Neuronal stem cell (in vitro differentiated cells): ENCODE measurements around the gene ERMN.
"Not testable (repeated sequence)": the region's sequence is repeated elsewhere in the genome, so short reads cannot be mapped to it uniquely, and the experiment has no call there.

ENCODE experiments used
- DNase-seq: peaks from one replicate; pipeline ENCODE4 v3.0.0-alpha.2; 2013; ENCODE audit warnings: low spot score
- H2AFZ ChIP-seq: one replicate; pipeline ENCODE4 v1.6.1; 2013; ENCODE audit warnings: mild to moderate bottlenecking, low read length, inconsistent platforms
- H2AK5ac ChIP-seq: 2 replicates; pipeline ENCODE4 v1.6.1; 2013; ENCODE audit warnings: low read depth, mild to moderate bottlenecking, inconsistent platforms, low read length, moderate library complexity, mixed read lengths
- H2BK120ac ChIP-seq: 2 replicates; pipeline ENCODE4 v1.6.1; 2013; ENCODE audit warnings: low read depth, mild to moderate bottlenecking, inconsistent platforms, low read length, moderate library complexity, mixed read lengths
- H2BK12ac ChIP-seq: one replicate; pipeline ENCODE4 v1.6.1; 2013; ENCODE audit warnings: low read length, inconsistent platforms
- H2BK15ac ChIP-seq: 2 replicates; pipeline ENCODE4 v1.6.1; 2013; ENCODE audit warnings: mild to moderate bottlenecking, low read length, inconsistent platforms, mixed read lengths
- H2BK5ac ChIP-seq: one replicate; pipeline ENCODE4 v1.6.1; 2013; ENCODE audit warnings: inconsistent platforms, mild to moderate bottlenecking, low read length, moderate library complexity
- H3K14ac ChIP-seq: one replicate; pipeline ENCODE4 v1.6.1; 2013; ENCODE audit warnings: low read length, inconsistent platforms
- H3K18ac ChIP-seq: 2 replicates; pipeline ENCODE4 v1.6.1; 2013; ENCODE audit warnings: low read length, inconsistent platforms
- H3K23ac ChIP-seq: 2 replicates; pipeline ENCODE4 v1.6.1; 2013; ENCODE audit warnings: low read depth, mild to moderate bottlenecking, mixed read lengths, low read length, inconsistent platforms; ENCODE audit not compliant: poor library complexity
- H3K27ac ChIP-seq: replicated peaks from 3 replicates; pipeline ENCODE4 v1.5.1; 2013; ENCODE audit warnings: low read length, inconsistent platforms
- H3K27me3 ChIP-seq, 3 experiments: 2 replicates each; pipeline ENCODE4 v1.6.1; 2013; ENCODE audit warnings: low read length in 3 of 3, mild to moderate bottlenecking in 2 of 3, inconsistent platforms in 1 of 3, low read depth in 1 of 3, mixed read lengths in 1 of 3, moderate library complexity in 1 of 3; ENCODE audit not compliant: control insufficient read depth in 3 of 3, insufficient read depth in 3 of 3
- H3K36me3 ChIP-seq, 2 donors: replicated peaks in 1 of 2; 2 replicates each; pipeline ENCODE4 v1.6.1; 2013; ENCODE audit warnings: low read length in 2 of 2; ENCODE audit not compliant: control insufficient read depth in 2 of 2, insufficient read depth in 2 of 2
- H3K4ac ChIP-seq: 2 replicates; pipeline ENCODE4 v1.6.1; 2013; ENCODE audit warnings: inconsistent platforms, mild to moderate bottlenecking, low read length, moderate library complexity
- H3K4me1 ChIP-seq, 2 donors: 1 replicate in 1 of 2; 2 replicates in 1 of 2; pipeline ENCODE4 v1.6.1; 2013; ENCODE audit warnings: low read length in 2 of 2, low read depth in 1 of 2; ENCODE audit not compliant: control insufficient read depth in 2 of 2, insufficient read depth in 1 of 2
- H3K4me2 ChIP-seq: one replicate; pipeline ENCODE4 v1.6.1; 2013; ENCODE audit warnings: mild to moderate bottlenecking, low read length, inconsistent platforms; ENCODE audit not compliant: insufficient read depth, poor library complexity, severe bottlenecking
- H3K4me3 ChIP-seq, 2 donors: 2 replicates each; pipeline ENCODE4 v1.5.1; 2013; ENCODE audit warnings: low read length in 2 of 2, mild to moderate bottlenecking in 2 of 2, inconsistent platforms in 1 of 2, moderate library complexity in 1 of 2
- H3K79me1 ChIP-seq: one replicate; pipeline ENCODE4 v1.6.1; 2013; ENCODE audit warnings: low read depth, mild to moderate bottlenecking, inconsistent platforms, low read length, moderate library complexity
- H3K9ac ChIP-seq: one replicate; pipeline ENCODE4 v1.6.1; 2013; ENCODE audit warnings: mild to moderate bottlenecking, low read depth, low read length, inconsistent platforms; ENCODE audit not compliant: poor library complexity
- H3K9me3 ChIP-seq, 2 donors: replicated peaks in 1 of 2; 2 replicates each; pipeline versions ENCODE3 to v1.6.1; 2013; ENCODE audit warnings: low read length in 2 of 2, mild to moderate bottlenecking in 2 of 2, inconsistent platforms in 1 of 2, low read depth in 1 of 2, mixed read lengths in 1 of 2, moderate library complexity in 1 of 2; ENCODE audit not compliant: control insufficient read depth in 2 of 2, insufficient read depth in 1 of 2
- H4K8ac ChIP-seq: one replicate; pipeline ENCODE4 v1.6.1; 2013; ENCODE audit warnings: low read depth, mild to moderate bottlenecking, inconsistent platforms, low read length, moderate library complexity
- H4K91ac ChIP-seq: one replicate; pipeline ENCODE4 v1.6.1; 2013; ENCODE audit warnings: low read length, low read depth, mild to moderate bottlenecking, inconsistent platforms; ENCODE audit not compliant: poor library complexity
- WGBS, 2 donors: extraction: QIAGEN DNeasy Blood & Tissue Kit; methylation state at CpG; one replicate each; pipeline ENCODE4 v1.1.7; 2013; ENCODE audit warnings: missing lambda C conversion rate in 2 of 2, mixed read lengths in 1 of 2; ENCODE audit not compliant: insufficient read length in 2 of 2, insufficient replicate concordance in 1 of 2; ENCODE audit errors: extremely low coverage in 2 of 2; 5-methylcytosine and 5-hydroxymethylcytosine counted together

Gene ERMN

DNA sequence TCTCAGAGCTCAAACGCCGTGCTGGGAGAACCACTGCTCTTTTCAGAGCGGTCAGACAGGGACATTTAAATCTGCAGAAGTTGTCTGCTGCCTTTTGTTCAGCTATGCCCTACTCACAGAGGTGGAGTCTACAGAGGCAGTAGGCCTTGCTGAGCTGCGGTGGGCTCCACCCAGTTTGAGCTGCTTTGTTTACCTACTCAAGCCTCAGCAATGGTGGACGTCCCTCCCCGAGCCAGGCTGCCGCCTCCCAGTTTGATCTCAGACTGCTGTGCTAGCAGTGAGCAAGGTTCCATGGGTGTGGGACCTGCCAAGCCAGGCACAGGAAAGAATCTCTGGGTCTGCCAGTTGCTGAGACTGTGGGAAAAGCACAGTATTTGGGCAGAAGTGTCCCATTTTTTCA, 46.3 kb downstream of the ERMN start:
- H3K9me3 ChIP-seq, H4K8ac ChIP-seq, DNase-seq, H3K27me3 ChIP-seq, H2BK15ac ChIP-seq, H3K18ac ChIP-seq, H3K4me1 ChIP-seq, H2BK120ac ChIP-seq, H2BK5ac ChIP-seq, H2AFZ ChIP-seq, H3K4me3 ChIP-seq, H3K4ac ChIP-seq, H3K27ac ChIP-seq, H2BK12ac ChIP-seq, H3K79me1 ChIP-seq, H3K14ac ChIP-seq, H4K91ac ChIP-seq, H2AK5ac ChIP-seq, H3K9ac ChIP-seq, H3K36me3 ChIP-seq, H3K4me2 ChIP-seq, H3K23ac ChIP-seq: not testable (repeated sequence)
- WGBS, 2 donors = no CpG with 5 or more reads among the region's 7 CpGs

DNA sequence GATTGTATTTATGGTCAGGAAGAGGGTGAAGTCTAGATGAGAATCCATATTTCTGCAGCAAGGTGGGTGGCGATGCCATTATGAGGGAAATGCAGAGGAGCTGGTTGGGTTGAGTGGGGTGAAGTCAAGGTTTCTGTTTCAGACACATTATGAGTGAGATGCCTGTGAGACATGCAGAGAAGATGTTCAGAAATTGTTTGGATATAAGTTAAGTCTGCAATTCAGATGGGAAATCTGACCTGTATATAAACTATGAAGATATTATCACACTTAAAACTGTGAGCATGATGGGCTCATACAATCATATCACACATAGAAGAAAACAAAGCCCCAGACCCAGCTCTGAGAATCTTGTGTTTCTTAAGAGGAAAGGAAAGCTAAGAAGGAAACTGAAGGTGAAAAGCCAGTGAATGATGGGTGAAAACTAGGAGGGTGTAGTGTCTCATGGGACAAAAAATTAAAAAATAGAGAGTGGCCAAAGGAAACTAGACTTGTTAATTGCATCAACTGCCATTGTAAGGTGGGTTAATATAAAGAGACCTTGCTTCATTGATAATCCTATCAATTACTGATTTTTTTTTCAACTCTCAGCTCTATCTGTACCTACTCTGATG, 53.9 kb downstream of the ERMN start:
- no peak overlapping the region for H2BK5ac ChIP-seq

DNA sequence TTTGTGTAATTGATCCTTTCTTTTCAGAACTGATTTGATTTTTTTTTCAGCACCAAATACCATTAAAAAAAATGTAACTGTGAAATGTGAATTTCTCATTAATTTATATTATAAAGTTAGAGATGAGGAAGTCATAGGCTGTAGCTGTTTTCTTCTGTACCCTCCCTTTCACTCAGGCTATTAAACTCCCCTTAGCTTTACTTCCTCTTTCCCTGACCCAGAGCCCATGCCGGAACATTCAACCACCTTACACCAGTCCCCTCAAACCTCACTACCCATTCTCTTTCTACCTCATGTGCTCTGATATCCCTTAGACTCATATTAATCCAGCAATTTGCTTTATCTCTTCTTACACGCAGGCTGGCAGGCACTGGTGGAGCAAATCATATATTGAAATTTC, 55.7 kb downstream of the ERMN start:
- Histone ChIP-seq H4K8ac (no peak overlapping the region), H3K27ac (no peak overlapping the region), H4K91ac (no peak overlapping the region), H3K23ac (no peak overlapping the region), H3K4me3 (no peak overlapping the region), H3K4ac (no peak overlapping the region), H3K9me3 (no peaks in the 10 kb centered on the region), H3K79me1 (no peaks in the 10 kb centered on the region), H3K4me2 (no peak overlapping the region), H2BK15ac (no peak overlapping the region), H3K18ac (no peak overlapping the region), H3K36me3 (no peaks in the 10 kb centered on the region), H2AFZ (no peak overlapping the region), H3K27me3 (no peaks in the 10 kb centered on the region), H2AK5ac (no peak overlapping the region), H3K4me1 (peaks cover under 1 to 1% of the 10 kb centered on the region in 2 donors), H2BK12ac (no peak overlapping the region), H2BK120ac (no peak overlapping the region), H2BK5ac (no peak overlapping the region), H3K14ac (no peak overlapping the region), H3K9ac (no peak overlapping the region)
- no peak for DNase-seq
- WGBS, 2 donors = no CpG with 5 or more reads among the region's 2 CpGs

More for the DNA sequence above, 53.9 kb downstream of the ERMN start:
- H3K4me1 ChIP-seq = no peaks in the 10 kb centered on the region
- H3K14ac ChIP-seq = no peak overlapping the region
- no peak overlapping the region for H3K18ac ChIP-seq
- no peaks in the 10 kb centered on the region for H3K9me3 ChIP-seq
- H2BK15ac ChIP-seq = no peak overlapping the region
- no peak overlapping the region for H3K4me3 ChIP-seq
- H3K4ac ChIP-seq = no peak overlapping the region
- no peak for DNase-seq
- no peak overlapping the region for H4K8ac ChIP-seq
- no peak overlapping the region for H2AK5ac ChIP-seq
- no peak overlapping the region for H4K91ac ChIP-seq
- no peaks in the 10 kb centered on the region for H3K36me3 ChIP-seq
- H3K9ac ChIP-seq = no peak overlapping the region
- H2BK12ac ChIP-seq = no peak overlapping the region
- H3K27me3 ChIP-seq = no peaks in the 10 kb centered on the region
- H2BK120ac ChIP-seq = no peak overlapping the region
- no peak overlapping the region for H3K27ac ChIP-seq
- WGBS, 2 donors = no CpG with 5 or more reads among the region's 1 CpG
- H3K23ac ChIP-seq = no peak overlapping the region
- no peak overlapping the region for H3K4me2 ChIP-seq
- H2AFZ ChIP-seq = no peak overlapping the region
- H3K79me1 ChIP-seq = no peaks in the 10 kb centered on the region

DNA sequence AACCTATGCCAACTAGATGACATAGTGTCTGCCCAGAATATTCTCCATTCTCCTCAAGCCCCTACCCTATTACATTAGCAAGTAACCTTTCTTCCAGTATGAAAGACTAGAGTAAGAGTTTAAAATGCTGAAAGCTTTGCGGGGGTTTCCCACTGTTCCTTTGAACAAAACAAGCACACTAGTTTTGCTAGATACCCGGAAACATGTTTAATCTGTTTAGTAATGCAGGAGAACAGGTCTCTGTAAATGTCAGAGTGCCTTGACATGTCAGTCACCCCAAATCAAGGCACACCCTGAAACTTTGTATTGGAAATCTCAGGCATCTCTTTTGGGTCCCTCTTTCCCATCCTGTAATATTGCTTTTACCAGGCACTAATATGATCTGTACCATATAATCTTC, 56.6 kb downstream of the ERMN start:
- no peak overlapping the region for H3K14ac ChIP-seq
- WGBS, 2 donors = no CpG with 5 or more reads among the region's 2 CpGs
- H4K91ac ChIP-seq = no peak overlapping the region

More for the DNA sequence above, 56.6 kb downstream of the ERMN start:
- Histone ChIP-seq H2BK15ac (no peak overlapping the region), H3K4me3 (no peak overlapping the region), H3K27me3 (no peaks in the 10 kb centered on the region), H3K9me3 (no peaks in the 10 kb centered on the region), H2BK12ac (no peak overlapping the region), H3K27ac (no peak overlapping the region), H2BK5ac (no peak overlapping the region), H3K36me3 (no peaks in the 10 kb centered on the region), H4K8ac (no peak overlapping the region), H3K4me1 (peaks cover 2% of the 10 kb centered on the region in 2 donors), H3K18ac (no peak overlapping the region), H2BK120ac (no peak overlapping the region), H2AFZ (no peak overlapping the region), H3K79me1 (no peaks in the 10 kb centered on the region), H2AK5ac (no peak overlapping the region), H3K9ac (no peak overlapping the region), H3K4me2 (no peak overlapping the region), H3K4ac (no peak overlapping the region), H3K23ac (no peak overlapping the region)
- DNase-seq = no peak
